OCI-LY3 (cell line): ENCODE data around the gene HECW1.

Experiments used
- EZH2phosphoT487 ChIP-seq: fragments of 200-600 bp; shearing (Covaris generic); IDR thresholded peaks from 2 replicates; pipeline ENCODE4 v1.6.1; 2018; ENCODE audit warnings: antibody characterized with exemption, mixed run types, low read depth
- TF ChIP-seq, protein P1 (sequence below): fragments of 200-600, 300-600 bp; sonication (generic); IDR thresholded peaks from 2 replicates; pipeline ENCODE4 v1.5.1; 2014; ENCODE audit warnings: antibody characterized with exemption, low read length, low read depth

DNA sequence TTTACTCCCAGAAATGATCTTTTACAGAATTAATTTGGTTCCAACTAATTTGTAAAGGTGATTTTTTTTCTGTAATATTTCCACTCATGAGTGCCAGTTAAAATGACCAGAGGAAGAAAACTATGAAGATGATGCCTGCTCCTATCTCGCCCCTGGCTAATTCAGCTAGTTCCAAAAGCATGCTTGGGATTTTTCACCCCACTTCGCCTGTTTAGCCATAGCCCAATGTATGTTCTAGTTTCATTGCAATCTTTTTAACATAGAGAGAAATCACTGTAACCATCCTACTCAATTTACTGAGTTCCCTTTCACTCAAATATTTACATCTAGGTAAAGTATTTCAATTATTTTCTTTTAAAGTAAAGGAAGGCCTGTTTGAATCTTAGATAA lies 447.5 kb downstream of the HECW1 start:
- TF ChIP-seq, protein P1, sequence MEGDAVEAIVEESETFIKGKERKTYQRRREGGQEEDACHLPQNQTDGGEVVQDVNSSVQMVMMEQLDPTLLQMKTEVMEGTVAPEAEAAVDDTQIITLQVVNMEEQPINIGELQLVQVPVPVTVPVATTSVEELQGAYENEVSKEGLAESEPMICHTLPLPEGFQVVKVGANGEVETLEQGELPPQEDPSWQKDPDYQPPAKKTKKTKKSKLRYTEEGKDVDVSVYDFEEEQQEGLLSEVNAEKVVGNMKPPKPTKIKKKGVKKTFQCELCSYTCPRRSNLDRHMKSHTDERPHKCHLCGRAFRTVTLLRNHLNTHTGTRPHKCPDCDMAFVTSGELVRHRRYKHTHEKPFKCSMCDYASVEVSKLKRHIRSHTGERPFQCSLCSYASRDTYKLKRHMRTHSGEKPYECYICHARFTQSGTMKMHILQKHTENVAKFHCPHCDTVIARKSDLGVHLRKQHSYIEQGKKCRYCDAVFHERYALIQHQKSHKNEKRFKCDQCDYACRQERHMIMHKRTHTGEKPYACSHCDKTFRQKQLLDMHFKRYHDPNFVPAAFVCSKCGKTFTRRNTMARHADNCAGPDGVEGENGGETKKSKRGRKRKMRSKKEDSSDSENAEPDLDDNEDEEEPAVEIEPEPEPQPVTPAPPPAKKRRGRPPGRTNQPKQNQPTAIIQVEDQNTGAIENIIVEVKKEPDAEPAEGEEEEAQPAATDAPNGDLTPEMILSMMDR = no peak
- no peak for TF ChIP-seq EZH2phosphoT487
